Measurements from ENCODE around the gene NEU1.

DNA sequence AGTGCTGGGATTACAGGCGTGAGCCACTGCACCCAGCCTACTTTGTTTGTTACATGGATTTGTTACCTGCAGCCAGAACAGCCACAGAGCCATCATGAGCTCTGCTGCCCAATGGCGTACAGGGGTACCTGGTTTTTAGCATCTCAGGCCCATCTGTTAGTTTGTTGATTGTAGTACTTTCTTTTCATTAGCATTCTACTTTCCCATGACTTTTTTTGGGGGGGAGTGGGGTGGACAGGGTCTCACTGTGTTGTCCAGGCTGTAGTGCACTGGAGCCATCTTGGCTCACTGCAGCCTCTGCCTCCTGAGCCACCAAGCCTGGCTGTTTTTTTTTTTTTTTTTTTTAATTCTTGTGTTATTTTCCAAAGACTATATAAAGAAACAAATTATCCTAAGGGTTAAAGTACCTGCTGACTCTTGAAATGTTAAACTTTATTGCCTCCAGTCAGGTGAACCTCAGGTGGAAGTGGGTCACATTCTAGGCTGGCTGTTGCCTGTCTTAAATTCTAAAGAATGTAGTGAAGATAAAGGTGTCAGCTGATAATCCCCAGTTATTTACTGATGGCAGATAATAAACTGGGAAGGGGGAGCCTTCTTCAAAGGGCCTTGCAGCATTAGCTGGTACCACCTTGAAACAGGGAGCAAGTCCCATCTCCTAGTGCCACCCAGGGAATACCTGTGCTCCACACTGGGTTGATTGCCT, 15.2 kb downstream of the NEU1 start:
- TF ChIP-seq CTCF (IDR thresholded peaks at IDR 0.05) (no peak), POLR2A (IDR thresholded peaks at IDR 0.05) (no peak)

Measured in esophagus squamous epithelium (tissue), 4 donors.